ENCODE measurements around the gene CCL4.

CCL4 gene

DNA sequence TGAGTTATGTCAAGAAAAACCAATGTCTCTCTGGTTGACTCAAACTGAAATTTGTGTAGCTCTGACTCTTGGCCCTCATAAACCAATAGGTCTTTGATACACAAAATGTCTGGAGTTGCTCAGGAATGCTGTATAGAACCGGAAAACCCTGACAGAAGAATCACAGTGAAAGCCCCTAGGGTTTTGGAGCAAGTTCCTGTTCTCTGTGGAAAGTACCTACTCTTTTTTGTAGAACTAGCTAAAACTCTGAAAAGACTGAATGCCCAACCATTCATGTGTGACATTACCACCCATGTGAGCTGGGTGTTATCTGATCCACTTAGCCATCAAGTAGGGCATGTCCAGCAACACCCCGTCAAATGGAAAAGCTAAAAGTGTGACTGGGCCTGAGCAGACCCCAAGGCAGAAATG lies 28.8 kb downstream of the CCL4 start:
- Histone ChIP-seq H3K9me3 (ENCODE audit: control insufficient read depth in 1 of 2, low read length in 2 of 2) (no peaks in the 10 kb centered on the region), H3K4me1 (ENCODE audit: control insufficient read depth in 1 of 2, insufficient read depth in 2 of 2, low read length in 2 of 2) (no peaks in the 10 kb centered on the region), H3K36me3 (ENCODE audit: control insufficient read depth in 1 of 2, insufficient read depth in 2 of 2, low read length in 2 of 2) (no peaks in the 10 kb centered on the region), H3K4me3 (ENCODE audit: low read depth in 1 of 2, low read length in 2 of 2) (no peak overlapping the region), H3K27ac (ENCODE audit: low read length) (no peak overlapping the region), H3K27me3 (ENCODE audit: low read depth, low read length) (no peaks in the 10 kb centered on the region)

DNA sequence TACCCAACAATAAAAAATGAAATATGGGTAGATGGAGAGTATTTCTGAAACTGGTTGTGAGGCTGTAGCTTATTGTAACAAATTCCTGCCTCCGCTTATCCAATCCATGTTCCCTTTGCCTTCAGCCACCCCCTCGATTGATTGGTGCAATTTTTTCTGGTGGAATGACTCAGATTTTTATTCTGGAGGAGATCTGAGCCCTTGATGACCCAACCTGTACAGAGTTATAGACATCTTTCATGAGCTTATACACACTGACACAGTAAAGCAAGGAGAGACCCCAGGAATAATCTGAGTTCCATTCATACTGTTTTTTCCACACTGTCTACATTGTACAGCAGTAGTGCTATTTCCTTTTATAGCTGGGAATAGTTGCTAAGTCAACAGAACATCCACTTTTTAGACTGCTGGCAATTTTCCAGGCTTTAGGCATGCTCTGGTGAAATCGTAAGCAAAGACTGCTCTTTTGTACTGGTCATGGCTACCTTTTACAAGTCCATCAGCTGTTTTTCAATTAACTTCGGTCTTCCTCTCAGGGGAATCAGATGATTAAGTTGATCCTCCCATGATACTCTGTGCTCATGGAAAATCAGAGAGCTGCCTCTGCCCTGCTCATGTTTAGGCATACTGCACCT lies 30.1 kb downstream of the CCL4 start:
- H3K27ac ChIP-seq (ENCODE audit: low read length): no peak overlapping the region
- H3K27me3 ChIP-seq (ENCODE audit: low read depth, low read length): no peaks in the 10 kb centered on the region
- H3K9me3 ChIP-seq (ENCODE audit: control insufficient read depth in 1 of 2, low read length in 2 of 2): no peaks in the 10 kb centered on the region
- no peaks in the 10 kb centered on the region for H3K36me3 ChIP-seq (ENCODE audit: control insufficient read depth in 1 of 2, insufficient read depth in 2 of 2, low read length in 2 of 2)
- no peaks in the 10 kb centered on the region for H3K4me1 ChIP-seq (ENCODE audit: control insufficient read depth in 1 of 2, insufficient read depth in 2 of 2, low read length in 2 of 2)
- no peak overlapping the region for H3K4me3 ChIP-seq (ENCODE audit: low read depth in 1 of 2, low read length in 2 of 2)

DNA sequence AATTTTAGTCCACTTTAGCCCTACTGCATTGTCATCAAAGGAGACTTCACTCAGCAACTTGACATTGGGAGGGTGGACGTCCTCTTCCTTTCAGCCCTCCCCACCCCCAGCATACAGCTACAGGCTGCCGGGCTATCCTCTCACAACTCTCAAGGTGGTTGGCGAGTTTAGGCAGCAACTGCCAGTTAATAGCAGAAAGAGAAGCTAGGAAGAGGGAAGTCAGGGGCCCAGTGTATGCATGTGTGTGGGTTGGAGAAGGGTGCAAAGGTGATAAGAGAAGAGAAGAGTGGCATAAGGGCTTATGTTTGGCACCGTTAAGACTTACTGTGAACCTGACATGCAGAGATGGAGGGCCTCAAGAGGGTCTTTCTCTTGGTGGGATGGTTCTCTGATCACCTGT lies 31.8 kb downstream of the CCL4 start:
- H3K4me1 ChIP-seq (ENCODE audit: control insufficient read depth in 1 of 2, insufficient read depth in 2 of 2, low read length in 2 of 2): no peaks in the 10 kb centered on the region
- H3K9me3 ChIP-seq (ENCODE audit: control insufficient read depth in 1 of 2, low read length in 2 of 2): no peaks in the 10 kb centered on the region
- H3K4me3 ChIP-seq (ENCODE audit: low read depth in 1 of 2, low read length in 2 of 2): no peak overlapping the region
- H3K27ac ChIP-seq (ENCODE audit: low read length): no peak overlapping the region
- H3K36me3 ChIP-seq (ENCODE audit: control insufficient read depth in 1 of 2, insufficient read depth in 2 of 2, low read length in 2 of 2): no peaks in the 10 kb centered on the region
- no peaks in the 10 kb centered on the region for H3K27me3 ChIP-seq (ENCODE audit: low read depth, low read length)

DNA sequence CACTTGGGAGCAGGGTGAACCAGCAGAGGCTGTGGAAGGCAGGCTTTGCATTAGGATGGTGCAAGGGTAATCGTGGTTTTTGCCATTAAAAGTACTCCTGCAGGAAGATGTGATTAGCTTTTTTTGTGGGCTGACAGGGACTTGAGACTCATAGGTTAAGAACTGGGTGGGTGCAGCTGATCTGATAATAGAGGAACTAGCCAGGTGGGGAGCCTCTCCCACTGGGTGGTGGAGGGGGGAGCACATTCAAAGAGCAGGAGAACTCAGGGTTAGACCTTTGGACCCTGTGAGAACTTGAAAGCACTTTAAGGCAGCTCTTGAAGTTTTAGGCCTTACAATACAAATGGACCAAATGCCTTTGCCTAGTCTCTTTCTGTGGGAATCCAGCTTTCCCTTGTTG lies 32.4 kb downstream of the CCL4 start:
- Histone ChIP-seq H3K27me3 (ENCODE audit: low read depth, low read length) (no peaks in the 10 kb centered on the region), H3K36me3 (ENCODE audit: control insufficient read depth in 1 of 2, insufficient read depth in 2 of 2, low read length in 2 of 2) (no peaks in the 10 kb centered on the region), H3K9me3 (ENCODE audit: control insufficient read depth in 1 of 2, low read length in 2 of 2) (no peaks in the 10 kb centered on the region), H3K4me1 (ENCODE audit: control insufficient read depth in 1 of 2, insufficient read depth in 2 of 2, low read length in 2 of 2) (no peaks in the 10 kb centered on the region), H3K4me3 (ENCODE audit: low read depth in 1 of 2, low read length in 2 of 2) (no peak overlapping the region), H3K27ac (ENCODE audit: low read length) (no peak overlapping the region)

DNA sequence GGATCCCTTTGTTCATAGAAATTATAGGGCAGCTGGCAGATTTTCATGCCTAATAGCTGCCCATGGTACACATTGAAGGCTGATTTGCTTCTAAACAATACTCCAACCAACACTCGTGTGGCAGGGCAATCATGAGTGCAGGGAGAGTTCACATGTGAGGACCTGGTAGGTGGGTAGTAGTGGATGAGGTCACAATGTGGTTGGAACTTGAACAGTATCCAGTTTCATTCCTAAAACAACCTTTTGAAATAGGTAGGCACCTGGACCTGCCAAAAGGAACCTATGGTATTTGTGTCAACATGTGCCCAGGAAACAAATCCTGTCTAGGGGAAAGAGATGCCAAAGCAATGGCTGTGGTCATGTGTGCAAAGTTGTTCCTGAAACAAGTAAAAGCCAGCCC lies 32.8 kb downstream of the CCL4 start:
- Histone ChIP-seq H3K27me3 (ENCODE audit: low read depth, low read length) (no peaks in the 10 kb centered on the region), H3K36me3 (ENCODE audit: control insufficient read depth in 1 of 2, insufficient read depth in 2 of 2, low read length in 2 of 2) (no peaks in the 10 kb centered on the region), H3K4me1 (ENCODE audit: control insufficient read depth in 1 of 2, insufficient read depth in 2 of 2, low read length in 2 of 2) (no peaks in the 10 kb centered on the region), H3K27ac (ENCODE audit: low read length) (no peak overlapping the region), H3K9me3 (ENCODE audit: control insufficient read depth in 1 of 2, low read length in 2 of 2) (no peaks in the 10 kb centered on the region), H3K4me3 (ENCODE audit: low read depth in 1 of 2, low read length in 2 of 2) (no peak overlapping the region)

DNA sequence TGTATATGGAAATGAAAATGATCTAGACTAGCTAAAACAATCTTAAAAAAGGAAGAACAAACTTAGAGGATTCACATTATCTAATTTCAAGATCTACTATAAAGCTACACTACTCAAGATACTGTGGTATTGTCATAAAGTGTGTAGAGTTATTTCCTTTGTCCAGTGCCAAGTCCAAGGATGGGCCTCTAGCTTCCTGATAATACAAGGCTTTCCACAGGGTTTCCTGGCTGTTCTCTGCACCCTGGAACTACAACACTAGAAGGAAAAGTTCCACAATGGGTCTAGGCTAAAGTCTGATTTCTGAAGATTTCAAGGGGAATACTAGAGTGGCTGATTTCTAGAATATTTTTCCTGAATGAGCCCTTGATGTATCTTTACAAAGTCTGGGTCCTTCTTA lies 38.6 kb downstream of the CCL4 start:
- Histone ChIP-seq H3K27ac (ENCODE audit: low read length) (no peak overlapping the region), H3K27me3 (ENCODE audit: low read depth, low read length) (no peaks in the 10 kb centered on the region), H3K9me3 (ENCODE audit: control insufficient read depth in 1 of 2, low read length in 2 of 2) (no peaks in the 10 kb centered on the region), H3K4me3 (ENCODE audit: low read depth in 1 of 2, low read length in 2 of 2) (no peak overlapping the region), H3K4me1 (ENCODE audit: control insufficient read depth in 1 of 2, insufficient read depth in 2 of 2, low read length in 2 of 2) (no peaks in the 10 kb centered on the region), H3K36me3 (ENCODE audit: control insufficient read depth in 1 of 2, insufficient read depth in 2 of 2, low read length in 2 of 2) (no peaks in the 10 kb centered on the region)

DNA sequence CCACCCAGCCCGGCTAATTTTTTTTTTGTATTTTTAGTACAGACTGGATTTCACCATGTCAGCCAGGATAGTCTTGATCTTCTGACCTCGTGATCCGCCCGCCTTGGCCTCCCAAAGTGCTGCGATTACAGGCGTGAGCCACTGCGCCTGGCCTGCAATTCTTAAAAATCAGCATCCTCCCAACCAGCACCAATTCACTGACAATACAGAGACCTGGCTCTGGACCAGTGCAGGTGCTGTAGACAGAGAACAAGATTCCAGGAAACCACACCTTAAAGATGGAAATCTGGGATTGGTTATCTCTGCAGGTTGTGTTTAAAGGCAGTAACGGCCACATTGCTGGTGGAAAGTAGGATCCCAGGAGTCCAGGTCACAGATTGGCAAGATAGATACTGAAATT lies 39.2 kb downstream of the CCL4 start:
- no peaks in the 10 kb centered on the region for H3K36me3 ChIP-seq (ENCODE audit: control insufficient read depth in 1 of 2, insufficient read depth in 2 of 2, low read length in 2 of 2)
- no peak overlapping the region for H3K4me3 ChIP-seq (ENCODE audit: low read depth in 1 of 2, low read length in 2 of 2)
- H3K27me3 ChIP-seq (ENCODE audit: low read depth, low read length): no peaks in the 10 kb centered on the region
- H3K4me1 ChIP-seq (ENCODE audit: control insufficient read depth in 1 of 2, insufficient read depth in 2 of 2, low read length in 2 of 2): no peaks in the 10 kb centered on the region
- no peaks in the 10 kb centered on the region for H3K9me3 ChIP-seq (ENCODE audit: control insufficient read depth in 1 of 2, low read length in 2 of 2)
- no peak overlapping the region for H3K27ac ChIP-seq (ENCODE audit: low read length)

DNA sequence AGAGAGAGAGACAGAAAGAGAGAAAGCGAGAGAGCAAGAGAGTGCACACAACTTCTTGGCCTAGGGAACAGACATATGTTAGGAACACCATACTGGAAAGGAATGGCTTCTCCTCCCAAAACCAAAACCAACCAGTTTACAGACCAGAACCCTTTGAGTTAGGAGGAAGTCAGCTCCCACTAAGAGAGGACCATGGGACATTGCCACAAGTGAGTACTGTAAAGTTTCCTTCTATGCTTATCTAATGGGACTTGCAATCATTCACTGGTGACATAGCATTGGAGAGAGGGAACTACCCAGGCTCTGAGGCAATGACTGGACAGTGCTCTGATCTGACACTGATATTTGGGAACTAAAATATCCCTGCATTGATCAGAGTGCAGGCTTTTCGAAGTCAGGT lies 40.4 kb downstream of the CCL4 start:
- peaks cover 0 to 2% of the 10 kb centered on the region in 2 donors for H3K4me1 ChIP-seq (ENCODE audit: control insufficient read depth in 1 of 2, insufficient read depth in 2 of 2, low read length in 2 of 2)
- H3K27me3 ChIP-seq (ENCODE audit: low read depth, low read length): no peaks in the 10 kb centered on the region
- no peaks in the 10 kb centered on the region for H3K9me3 ChIP-seq (ENCODE audit: control insufficient read depth in 1 of 2, low read length in 2 of 2)
- H3K4me3 ChIP-seq (ENCODE audit: low read depth in 1 of 2, low read length in 2 of 2): no peak overlapping the region
- no peak overlapping the region for H3K27ac ChIP-seq (ENCODE audit: low read length)
- H3K36me3 ChIP-seq (ENCODE audit: control insufficient read depth in 1 of 2, insufficient read depth in 2 of 2, low read length in 2 of 2): no peaks in the 10 kb centered on the region

DNA sequence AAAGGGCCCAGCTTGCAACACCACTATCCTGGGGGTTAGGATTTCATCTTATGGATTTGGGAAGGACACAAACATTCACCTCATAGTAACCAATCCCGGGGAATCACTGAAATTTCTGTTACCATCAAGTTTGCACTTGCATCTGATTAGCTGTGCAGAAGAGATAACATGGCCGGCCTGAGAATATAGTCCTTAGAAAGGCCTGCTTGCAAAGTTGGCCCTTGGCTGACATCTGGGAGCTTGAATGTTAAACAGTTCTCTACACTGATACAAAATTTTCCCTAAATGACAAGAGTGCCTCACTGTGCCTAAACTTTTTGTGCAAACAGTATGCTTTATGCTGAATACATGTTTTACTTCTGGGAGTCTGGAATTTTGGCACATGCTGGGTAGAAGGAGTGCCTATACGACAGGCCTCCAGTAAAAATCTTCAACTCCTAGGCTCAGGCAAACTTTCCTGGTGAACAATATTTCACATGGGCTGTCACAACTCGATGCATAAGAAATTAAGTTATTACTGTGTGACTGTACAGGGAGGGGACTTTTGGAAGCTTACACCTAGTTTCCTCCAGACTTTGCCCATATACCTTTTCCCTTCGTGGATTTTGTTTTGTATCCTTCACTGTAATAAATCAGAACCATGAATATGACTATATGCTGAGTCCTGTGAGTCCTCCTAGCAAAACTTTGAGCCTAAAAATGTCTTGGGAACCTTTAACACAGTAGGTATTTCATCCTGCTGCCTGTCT lies 41.5 kb downstream of the CCL4 start:
- no peak overlapping the region for H3K4me3 ChIP-seq (ENCODE audit: low read depth in 1 of 2, low read length in 2 of 2)
- H3K27ac ChIP-seq (ENCODE audit: low read length): no peak overlapping the region
- H3K4me1 ChIP-seq (ENCODE audit: control insufficient read depth in 1 of 2, insufficient read depth in 2 of 2, low read length in 2 of 2): peaks cover 0 to 8% of the 10 kb centered on the region in 2 donors
- no peaks in the 10 kb centered on the region for H3K36me3 ChIP-seq (ENCODE audit: control insufficient read depth in 1 of 2, insufficient read depth in 2 of 2, low read length in 2 of 2)
- H3K27me3 ChIP-seq (ENCODE audit: low read depth, low read length): no peaks in the 10 kb centered on the region
- H3K9me3 ChIP-seq (ENCODE audit: control insufficient read depth in 1 of 2, low read length in 2 of 2): no peaks in the 10 kb centered on the region

DNA sequence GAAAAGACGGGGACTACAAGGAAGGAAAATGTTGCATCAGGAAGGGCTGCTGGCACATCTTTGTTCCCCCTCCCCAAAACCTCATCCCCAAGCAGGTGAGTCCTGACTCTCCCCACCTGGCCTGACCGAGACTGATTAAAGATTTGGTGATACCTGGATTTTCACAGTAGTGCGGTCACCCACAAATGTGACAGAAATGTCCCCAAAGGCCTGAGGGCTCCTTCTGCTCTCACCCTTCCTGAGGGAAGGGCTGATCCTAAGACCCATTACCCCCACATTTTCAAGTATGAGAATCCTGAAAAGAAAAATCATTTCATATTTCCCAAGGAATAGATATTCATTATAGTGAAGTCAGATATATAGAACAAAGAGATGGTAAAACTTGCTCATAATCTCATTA lies 44.0 kb downstream of the CCL4 start:
- H3K27ac ChIP-seq (ENCODE audit: low read length): no peak overlapping the region
- H3K27me3 ChIP-seq (ENCODE audit: low read depth, low read length): no peaks in the 10 kb centered on the region
- peaks cover 0 to 8% of the 10 kb centered on the region in 2 donors for H3K4me1 ChIP-seq (ENCODE audit: control insufficient read depth in 1 of 2, insufficient read depth in 2 of 2, low read length in 2 of 2)
- no peaks in the 10 kb centered on the region for H3K36me3 ChIP-seq (ENCODE audit: control insufficient read depth in 1 of 2, insufficient read depth in 2 of 2, low read length in 2 of 2)
- no peaks in the 10 kb centered on the region for H3K9me3 ChIP-seq (ENCODE audit: control insufficient read depth in 1 of 2, low read length in 2 of 2)
- no peak overlapping the region for H3K4me3 ChIP-seq (ENCODE audit: low read depth in 1 of 2, low read length in 2 of 2)

DNA sequence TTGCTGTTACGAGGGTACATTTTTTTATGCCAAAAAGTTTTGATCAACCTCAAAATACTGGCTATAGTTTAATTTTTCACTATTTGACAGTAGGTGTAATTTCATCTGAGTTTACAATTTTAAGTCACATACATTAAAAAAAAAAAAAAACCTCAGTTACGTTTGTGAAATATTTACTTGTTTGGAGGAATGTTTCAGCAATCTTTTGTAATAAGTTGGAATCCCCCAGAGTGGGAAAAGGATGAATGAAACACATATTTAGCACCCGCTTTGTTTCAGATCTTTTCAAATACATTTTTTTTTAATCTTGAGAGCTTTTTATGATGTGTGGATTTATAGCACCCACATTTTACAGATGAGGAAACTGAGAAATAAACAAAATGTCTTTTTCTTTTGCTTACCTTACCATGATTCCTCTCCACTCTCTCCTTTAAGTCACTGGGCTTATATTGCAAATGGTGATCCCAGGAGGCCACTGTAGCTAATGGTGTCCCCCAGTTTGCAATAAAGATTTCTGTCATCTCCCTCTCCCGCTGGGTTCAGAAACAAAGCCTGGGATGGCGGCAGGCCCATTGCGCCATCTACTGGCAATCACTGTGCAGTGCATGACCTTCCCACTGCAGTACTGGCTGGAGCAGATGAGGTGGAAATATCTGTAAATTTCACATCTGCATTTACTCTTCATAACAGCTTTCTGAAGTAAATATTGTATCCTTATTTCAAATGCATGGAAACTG lies 45.1 kb downstream of the CCL4 start:
- Histone ChIP-seq H3K36me3 (ENCODE audit: control insufficient read depth in 1 of 2, insufficient read depth in 2 of 2, low read length in 2 of 2) (no peaks in the 10 kb centered on the region), H3K9me3 (ENCODE audit: control insufficient read depth in 1 of 2, low read length in 2 of 2) (no peaks in the 10 kb centered on the region), H3K4me1 (ENCODE audit: control insufficient read depth in 1 of 2, insufficient read depth in 2 of 2, low read length in 2 of 2) (peaks cover 0 to 8% of the 10 kb centered on the region in 2 donors), H3K4me3 (ENCODE audit: low read depth in 1 of 2, low read length in 2 of 2) (no peak overlapping the region), H3K27ac (ENCODE audit: low read length) (no peak overlapping the region), H3K27me3 (ENCODE audit: low read depth, low read length) (no peaks in the 10 kb centered on the region)
